ENCODE results near the gene NOA1.

The NOA1 gene

DNA sequence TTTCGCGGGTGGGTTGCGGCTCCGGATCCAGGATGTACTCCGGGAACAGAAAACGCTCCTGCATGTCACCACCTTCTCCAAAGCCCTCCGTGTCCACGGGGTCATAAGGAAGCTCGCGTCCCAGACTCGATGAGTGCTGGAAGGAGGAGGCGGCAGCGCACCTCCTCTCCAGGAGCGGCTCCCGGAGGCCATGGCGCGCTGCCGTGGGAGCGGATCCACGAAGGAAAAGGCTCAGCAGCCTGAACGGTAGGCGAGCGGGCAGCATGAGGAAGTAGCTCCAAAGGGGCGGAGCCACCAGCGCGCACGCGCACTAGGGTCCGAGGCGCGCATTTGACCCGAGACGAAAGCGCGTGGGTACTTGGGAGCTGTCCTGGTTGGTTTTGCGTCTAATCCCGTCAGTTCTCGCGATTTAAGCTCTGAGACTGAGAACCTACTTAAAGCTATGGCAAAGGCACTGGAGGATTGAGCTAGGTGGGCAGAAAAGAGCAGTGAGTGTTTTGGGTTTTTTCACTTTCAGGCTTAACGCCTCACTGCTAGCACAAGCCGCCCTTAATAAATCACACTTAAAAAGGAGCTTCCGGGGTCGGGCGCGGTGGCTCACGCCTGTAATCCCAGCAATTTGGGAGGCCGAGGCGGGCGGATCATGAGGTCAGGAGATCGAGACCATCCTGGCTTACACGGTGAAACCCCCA, at the start of gene NOA1:
Gene NOA1 (minus strand): TSS at position 286 of the 692 bp plus-strand sequence. CDS start 21 bp downstream, at position 265.
- DNase-seq (ENCODE audit: low read depth in 3 of 3) = peak; percentile 91 to 97 (median 95)

DNA sequence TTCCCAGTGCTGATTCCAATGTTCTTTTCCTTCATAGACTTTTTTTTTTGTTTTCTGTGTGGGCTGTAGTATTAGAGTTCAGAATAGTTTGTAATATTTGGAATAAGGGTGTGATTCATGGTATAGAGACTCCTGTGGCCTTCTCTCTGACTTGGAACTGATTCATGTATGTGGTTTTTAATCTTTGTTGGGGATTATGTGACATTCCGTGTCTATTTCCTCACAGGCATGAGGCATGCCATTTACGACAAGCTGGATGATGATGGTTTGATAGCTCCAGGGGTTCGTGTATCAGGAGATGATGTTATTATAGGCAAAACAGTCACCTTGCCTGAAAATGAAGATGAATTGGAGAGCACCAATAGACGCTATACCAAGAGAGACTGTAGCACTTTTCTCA, 45.7 kb upstream of the NOA1 start:
- no peak for DNase-seq (ENCODE audit: low read depth in 3 of 3)

GRCh38 chr4:57020467-57021101, 43.2 kb upstream of the NOA1 start:
- DNase-seq (ENCODE audit: low read depth in 3 of 3) = no peak

GRCh38 chr4:57018980-57019379, 41.6 kb upstream of the NOA1 start:
- DNase-seq (ENCODE audit: low read depth in 3 of 3) = no peak

- DNase-seq (ENCODE audit: low read depth in 3 of 3) = no peak
These were observed 36.2 kb upstream of the NOA1 start for GRCh38 chr4:57013543-57014120.

- no peak for DNase-seq (ENCODE audit: low read depth in 3 of 3)
These were observed 22.3 kb upstream of the NOA1 start for GRCh38 chr4:56999751-57000150.

DNA sequence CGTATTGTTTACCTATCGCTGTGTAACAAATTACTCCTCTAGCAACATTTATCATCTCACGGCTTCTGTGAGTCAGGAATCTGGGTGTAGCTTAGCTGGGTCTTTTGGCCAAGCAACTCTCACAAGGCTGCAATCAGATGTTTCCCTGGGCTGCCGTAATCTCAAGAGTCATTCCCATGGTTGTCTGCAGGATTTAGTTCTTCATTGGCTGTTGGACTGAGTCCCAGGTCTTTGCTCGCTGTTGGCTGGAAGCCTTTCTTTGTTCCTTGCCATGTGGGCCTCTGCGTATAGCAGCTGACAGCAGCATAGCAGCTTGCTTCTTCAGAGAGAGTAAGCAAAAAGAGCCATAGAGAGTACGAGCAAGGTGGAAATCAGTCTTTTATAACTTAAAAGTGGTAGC, 18.1 kb upstream of the NOA1 start:
- DNase-seq (ENCODE audit: low read depth in 3 of 3) = no peak

DNA sequence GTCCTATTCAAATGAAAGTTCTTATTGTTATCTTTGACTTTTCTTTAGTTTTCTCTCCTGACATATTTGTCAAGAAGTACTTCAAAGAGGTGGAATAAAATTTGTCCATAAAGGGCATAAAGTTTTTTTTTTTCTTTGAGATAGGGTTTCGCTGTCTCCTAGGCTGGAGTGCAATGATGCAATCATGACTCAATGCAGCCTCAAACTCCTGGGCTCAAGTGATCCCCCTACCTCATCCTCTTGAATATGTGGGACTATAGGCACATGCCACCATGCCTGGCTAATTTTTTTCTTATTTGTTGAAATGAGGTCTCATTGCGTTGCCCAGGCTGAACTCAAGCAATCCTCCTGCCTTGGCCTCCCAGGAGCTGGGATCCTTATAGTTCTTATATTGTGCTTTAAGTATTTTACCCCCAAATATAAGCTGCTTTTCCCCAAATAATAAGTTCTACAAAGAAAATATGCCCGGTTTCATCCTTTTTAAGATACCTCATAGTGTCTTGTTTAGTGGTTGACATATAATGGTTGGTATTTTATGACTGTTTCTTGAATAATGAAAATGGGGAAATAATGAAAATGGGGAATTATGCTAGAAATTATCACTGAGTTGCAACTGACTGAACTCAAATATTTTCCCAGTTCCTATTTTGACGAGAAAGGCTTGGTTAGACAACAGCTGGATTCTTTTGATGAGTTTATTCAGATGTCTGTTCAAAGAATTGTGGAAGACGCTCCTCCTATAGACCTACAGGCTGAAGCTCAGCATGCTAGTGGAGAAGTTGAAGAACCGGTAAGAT, 12.9 kb upstream of the NOA1 start:
- DNase-seq (ENCODE audit: low read depth in 3 of 3) = no peak

GRCh38 chr4:56986952-56987351, 9.5 kb upstream of the NOA1 start:
- no peak for DNase-seq (ENCODE audit: low read depth in 3 of 3)

- no peak for DNase-seq (ENCODE audit: low read depth in 3 of 3)
These were observed 8.8 kb upstream of the NOA1 start for GRCh38 chr4:56986192-56986591.

- DNase-seq (ENCODE audit: low read depth in 3 of 3) = no peak
These were observed 4.4 kb upstream of the NOA1 start for GRCh38 chr4:56981795-56982201.

- DNase-seq (ENCODE audit: low read depth in 3 of 3) = no peak
These were observed 2.1 kb upstream of the NOA1 start for GRCh38 chr4:56979421-56980072.

DNA sequence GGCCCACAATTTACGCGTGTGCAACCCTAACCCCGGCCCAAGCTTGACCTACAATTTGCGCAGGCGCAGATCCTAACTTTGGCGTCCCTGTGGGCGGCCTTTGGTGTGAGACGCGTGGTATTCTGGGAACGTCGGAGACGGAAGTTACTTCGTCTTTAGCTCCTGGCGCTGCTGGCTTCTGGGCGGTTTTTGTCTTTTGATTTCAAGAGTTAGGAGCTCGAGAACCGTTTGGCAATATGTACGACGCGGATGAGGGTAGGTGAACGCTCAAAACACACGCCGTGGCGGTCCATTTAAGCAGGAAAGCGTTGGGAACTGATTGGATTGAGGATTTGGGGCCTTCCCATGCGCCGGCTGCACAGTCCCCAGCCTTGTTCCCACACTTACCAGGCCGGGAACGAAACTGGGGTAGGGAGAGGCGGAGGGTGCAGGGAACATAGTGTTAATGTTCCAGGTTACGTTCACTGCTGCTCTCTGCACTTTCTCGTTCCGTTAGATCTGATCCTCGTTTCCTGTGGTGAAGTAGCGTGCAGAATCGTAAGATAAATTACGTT, 1.4 kb upstream of the NOA1 start, which contains the start of gene POLR2B:
Gene POLR2B (plus strand): TSS at position 147 of the 554 bp plus-strand sequence. CDS start 90 bp downstream, at position 237.
- peak; percentile 67 to 80 (median 72) for DNase-seq (ENCODE audit: low read depth in 3 of 3)

- DNase-seq (ENCODE audit: low read depth in 3 of 3) = peak in 2 of 3 experiments; percentile 23 to 24
These were observed 527 bp downstream of the NOA1 start for GRCh38 chr4:56976837-56977320.

DNA sequence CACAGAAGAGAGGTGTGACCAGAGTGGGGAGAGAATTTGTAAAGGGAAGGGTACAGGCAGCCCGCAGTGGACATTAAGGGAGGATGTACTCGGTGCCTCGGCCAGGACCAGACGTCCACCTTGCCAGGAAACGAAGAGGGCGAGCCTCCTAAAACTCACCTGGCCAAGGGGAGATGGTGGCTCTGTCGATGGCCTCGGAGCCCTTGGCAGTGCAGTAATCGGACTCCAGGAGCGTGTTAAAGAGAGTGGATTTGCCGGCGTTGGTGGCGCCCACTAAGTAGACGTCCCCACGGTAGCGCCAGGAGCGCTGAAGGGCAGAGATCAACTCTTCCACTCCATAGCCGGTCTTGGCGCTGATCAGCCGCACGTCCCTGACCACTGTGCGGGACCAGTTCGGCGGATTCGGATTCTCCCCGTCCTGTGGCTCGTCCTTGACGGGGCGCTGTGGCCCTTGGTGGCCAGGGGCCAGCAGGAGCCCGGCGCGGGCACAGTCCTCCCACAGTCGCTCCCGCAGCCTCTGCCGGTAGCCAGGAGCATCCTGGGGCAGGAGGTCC, 1.0 kb downstream of the NOA1 start:
- DNase-seq (ENCODE audit: low read depth in 3 of 3) = no peak

GRCh38 chr4:56973336-56973735, 4.1 kb downstream of the NOA1 start:
- no peak for DNase-seq (ENCODE audit: low read depth in 3 of 3)

DNA sequence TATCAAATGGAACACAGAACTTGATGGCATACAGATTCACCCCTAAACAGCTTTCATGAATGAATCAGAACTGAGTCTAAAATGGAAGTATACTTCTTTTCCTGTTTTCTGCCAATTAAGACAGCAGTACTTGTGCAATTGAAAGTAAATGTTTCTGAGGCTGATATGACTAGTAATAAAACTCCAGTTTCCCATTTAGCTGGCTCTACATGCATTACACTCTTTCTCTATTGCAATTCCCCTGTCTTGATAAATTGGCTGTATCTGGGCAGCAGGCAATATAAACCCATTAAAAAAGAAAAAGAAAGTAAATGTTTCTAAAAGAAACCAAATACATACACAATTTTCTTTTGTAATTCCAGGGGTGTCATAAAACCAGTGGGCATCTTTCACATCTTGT, 4.6 kb downstream of the NOA1 start:
- no peak for DNase-seq (ENCODE audit: low read depth in 3 of 3)

DNA sequence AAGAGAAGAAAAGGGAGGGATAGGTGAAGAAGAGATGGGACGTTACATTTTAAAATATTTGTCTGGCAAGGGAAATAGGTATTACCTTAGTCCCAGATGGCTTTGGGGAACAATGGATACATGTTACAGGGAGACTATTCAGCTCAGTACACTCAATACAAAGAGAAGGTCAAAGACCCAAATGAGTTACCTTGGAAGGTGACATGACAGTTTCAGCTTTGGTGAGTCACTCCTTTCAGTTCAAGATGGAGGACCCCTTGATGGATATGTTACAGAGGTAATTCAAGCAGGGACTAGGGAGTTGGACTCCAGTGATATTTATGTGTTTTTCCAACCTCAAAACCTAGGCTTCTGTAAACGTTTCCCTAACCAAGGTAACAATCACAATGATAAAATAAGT, 5.0 kb downstream of the NOA1 start:
- DNase-seq (ENCODE audit: low read depth in 3 of 3) = no peak

- no peak for DNase-seq (ENCODE audit: low read depth in 3 of 3)
These were observed 6.0 kb downstream of the NOA1 start for GRCh38 chr4:56971383-56971782.

DNA sequence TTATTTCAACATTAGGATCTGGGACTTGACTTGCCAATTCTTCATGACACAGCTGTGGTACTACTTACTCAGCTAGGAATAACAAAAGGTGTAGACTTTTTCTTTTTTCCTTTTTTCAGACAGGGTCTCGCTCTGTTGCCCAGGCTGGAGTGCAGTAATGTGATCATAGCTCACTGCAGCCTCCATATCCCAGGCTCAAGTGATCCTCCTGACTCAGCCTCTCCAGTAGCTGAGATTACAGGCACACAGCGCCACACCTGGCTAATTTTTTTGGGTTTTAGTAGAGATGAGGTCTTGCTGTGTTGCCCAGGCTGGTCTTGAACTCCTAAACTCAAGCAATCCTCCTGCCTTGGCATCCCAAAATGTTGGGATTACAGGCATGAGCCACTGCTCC, 16.3 kb downstream of the NOA1 start:
- DNase-seq (ENCODE audit: low read depth in 3 of 3) = no peak

GRCh38 chr4:56959100-56959499, 18.3 kb downstream of the NOA1 start:
- no peak for DNase-seq (ENCODE audit: low read depth in 3 of 3)
